Naive thymus-derived CD4-positive, alpha-beta T cell (primary cell): ENCODE results near the gene PSMC5. TPM values are rescaled to one million over a fixed set of nuclear protein-coding genes. Genes with fewer than 3 reads are reported as not detected.

ENCODE experiments used
- ATAC-seq: fragments of 150-1000 bp; cut with Tn5 transposase; 2 replicates; pipeline ENCODE4 v1.10.0; 2021; ENCODE audit warnings: mild to moderate bottlenecking, moderate library complexity
- CTCF ChIA-PET: fragments of 350-600 bp; sonication (Branson Sonifier 250); formaldehyde crosslinking; loops from one replicate; lab custom pipeline; 2021; ENCODE audit warnings: antibody characterized with exemption; lab: Charles Lee
- POLR2A ChIA-PET: fragments of 350-600 bp; sonication (Branson Sonifier 250); formaldehyde crosslinking; loops from one replicate; lab custom pipeline; 2021; ENCODE audit warnings: antibody characterized with exemption, inconsistent platforms; lab: Charles Lee
- DNase-seq, 9 donors: peaks; one replicate each; pipeline versions ENCODE4 v3.0.0 to v3.0.0-alpha.2; 2020 to 2022; ENCODE audit warnings: mixed read lengths in 1 of 9
- H3K27ac ChIP-seq: one replicate; pipeline ENCODE4 v1.7.0; 2013; ENCODE audit warnings: mild to moderate bottlenecking, low read depth, low read length, moderate library complexity
- H3K27me3 ChIP-seq, 2 donors: one replicate each; pipeline ENCODE4 v1.7.0; 2013; ENCODE audit warnings: low read length in 2 of 2, mild to moderate bottlenecking in 2 of 2, moderate library complexity in 2 of 2; ENCODE audit not compliant: control insufficient read depth in 2 of 2, insufficient read depth in 2 of 2
- H3K36me3 ChIP-seq, 3 experiments: 1 replicate in 2 of 3; 2 replicates in 1 of 3; pipeline ENCODE4 v1.7.0; 2013; ENCODE audit warnings: low read length in 3 of 3, mild to moderate bottlenecking in 3 of 3, moderate library complexity in 1 of 3; ENCODE audit not compliant: insufficient read depth in 3 of 3, control insufficient read depth in 2 of 3
- H3K4me1 ChIP-seq, 2 donors: one replicate each; pipeline ENCODE4 v1.7.0; 2013; ENCODE audit warnings: low read length in 2 of 2, mild to moderate bottlenecking in 2 of 2, moderate library complexity in 1 of 2; ENCODE audit not compliant: control insufficient read depth in 2 of 2, insufficient read depth in 2 of 2
- H3K4me3 ChIP-seq: 2 replicates; pipeline ENCODE4 v1.7.0; 2013; ENCODE audit warnings: mild to moderate bottlenecking, low read length
- H3K9me3 ChIP-seq, 3 experiments: 1 replicate in 2 of 3; 2 replicates in 1 of 3; pipeline ENCODE4 v1.7.0; 2013; ENCODE audit warnings: low read length in 3 of 3; ENCODE audit not compliant: control insufficient read depth in 2 of 3
- H3K27ac Mint-ChIP-seq, 9 donors: one replicate each; pipeline ENCODE4 v1.8.0; 2020 to 2022; ENCODE audit warnings: mixed read lengths in 9 of 9, mild to moderate bottlenecking in 8 of 9, moderate library complexity in 5 of 9, inconsistent platforms in 2 of 9
- H3K27me3 Mint-ChIP-seq, 5 donors: one replicate each; pipeline ENCODE4 v1.8.0; 2021 to 2022; ENCODE audit warnings: mixed read lengths in 5 of 5, mild to moderate bottlenecking in 1 of 5
- H3K36me3 Mint-ChIP-seq, 5 donors: one replicate each; pipeline ENCODE4 v1.8.0; 2020 to 2022; ENCODE audit warnings: mixed read lengths in 5 of 5, mild to moderate bottlenecking in 3 of 5, inconsistent platforms in 1 of 5
- H3K4me1 Mint-ChIP-seq, 7 donors: one replicate each; pipeline ENCODE4 v1.8.0; 2020 to 2022; ENCODE audit warnings: mixed read lengths in 7 of 7, mild to moderate bottlenecking in 3 of 7, inconsistent platforms in 1 of 7
- H3K4me3 Mint-ChIP-seq, 10 donors: one replicate each; pipeline ENCODE4 v1.8.0; 2020 to 2022; ENCODE audit warnings: mild to moderate bottlenecking in 10 of 10, mixed read lengths in 10 of 10, moderate library complexity in 6 of 10, inconsistent platforms in 2 of 10
- H3K9me3 Mint-ChIP-seq, 11 donors: one replicate each; pipeline ENCODE4 v1.8.0; 2020 to 2022; ENCODE audit warnings: mixed read lengths in 11 of 11, mild to moderate bottlenecking in 4 of 11, inconsistent platforms in 1 of 11, moderate library complexity in 1 of 11
- intact Hi-C, 2 donors: fragments of 100-400 bp; cut with micrococcal nuclease; formaldehyde crosslinking; loops; one replicate each; pipeline ENCODE4 v1.15.1; 2023
- polyA plus RNA-seq, 2 donors: library from polyadenylated mRNA; unstranded; fragments of 300-500 nt; fragmentation: Illumina TruSeq; gene quantifications; one replicate each; pipeline ENCODE4 v1.2.3, GENCODE V29; 2021
- total RNA-seq, 6 experiments: library from RNA in 5 of 6; stranded (reverse) in 5 of 6; gene quantifications; 1 replicate in 5 of 6; 2 replicates in 1 of 6; pipeline ENCODE4 v1.2.3 and lab custom pipeline; 2021 to 2026

PSMC5 gene
- total and polyA plus RNA-seq, 7 experiments from 2014 or later, result 68.4 to 162 (median 107) TPM

DNA sequence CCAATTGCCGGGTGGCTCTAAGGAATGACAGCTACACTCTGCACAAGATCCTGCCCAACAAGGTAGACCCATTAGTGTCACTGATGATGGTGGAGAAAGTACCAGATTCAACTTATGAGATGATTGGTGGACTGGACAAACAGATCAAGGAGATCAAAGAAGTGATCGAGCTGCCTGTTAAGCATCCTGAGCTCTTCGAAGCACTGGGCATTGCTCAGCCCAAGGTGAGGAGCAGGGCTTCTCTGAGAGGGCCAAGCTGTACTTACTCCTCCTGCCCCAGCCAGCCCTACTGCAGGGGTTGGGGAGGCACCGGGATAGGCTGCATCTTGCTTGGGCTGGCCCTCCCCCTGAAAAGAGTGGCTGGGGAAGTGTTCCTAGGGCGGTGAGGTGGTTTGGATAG lies 3.0 kb downstream of the PSMC5 start:
- peaks cover 33 to 49% of the 10 kb centered on the region in 2 donors for H3K4me1 ChIP-seq
- H3K27me3 ChIP-seq, result no peaks in the 10 kb centered on the region
- H3K27me3 Mint-ChIP-seq, result no peaks in the 10 kb centered on the region
- H3K4me3 ChIP-seq, result no peak overlapping the region
- DNase-seq, result no peak
- peaks cover 41 to 88% (median 77%) of the 10 kb centered on the region in 7 donors for H3K4me1 Mint-ChIP-seq
- H3K9me3 Mint-ChIP-seq, result no peaks in the 10 kb centered on the region
- H3K36me3 ChIP-seq, result peaks cover 18 to 73% (median 22%) of the 10 kb centered on the region in 3 experiments
- ATAC-seq, result no peak
- H3K27ac Mint-ChIP-seq, result peak overlapping the region in 8 of 9 donors; percentile 56 to 100 (median 81)
- no peak overlapping the region for H3K27ac ChIP-seq
- POLR2A ChIA-PET, result interaction anchor here (1.2 to 11.6 kb wide), 5 partner anchors 13 to 135 kb away, joined by 4 to 204 read pairs (median 13); partner anchors contain the start of genes CCDC47, DDX42 and SMARCD2
- no peaks in the 10 kb centered on the region for H3K9me3 ChIP-seq
- intact Hi-C loops, result no loop called here
- peaks cover 9 to 50% (median 26%) of the 10 kb centered on the region in 5 donors for H3K36me3 Mint-ChIP-seq
- H3K4me3 Mint-ChIP-seq, result peak overlapping the region in 7 of 10 donors; percentile 21 to 98 (median 58)
- CTCF ChIA-PET, result interaction anchor here (1.0 kb wide), 2 partner anchors 9 to 89 kb away, joined by 3 to 4 read pairs; no protein-coding TSS in a partner anchor

DNA sequence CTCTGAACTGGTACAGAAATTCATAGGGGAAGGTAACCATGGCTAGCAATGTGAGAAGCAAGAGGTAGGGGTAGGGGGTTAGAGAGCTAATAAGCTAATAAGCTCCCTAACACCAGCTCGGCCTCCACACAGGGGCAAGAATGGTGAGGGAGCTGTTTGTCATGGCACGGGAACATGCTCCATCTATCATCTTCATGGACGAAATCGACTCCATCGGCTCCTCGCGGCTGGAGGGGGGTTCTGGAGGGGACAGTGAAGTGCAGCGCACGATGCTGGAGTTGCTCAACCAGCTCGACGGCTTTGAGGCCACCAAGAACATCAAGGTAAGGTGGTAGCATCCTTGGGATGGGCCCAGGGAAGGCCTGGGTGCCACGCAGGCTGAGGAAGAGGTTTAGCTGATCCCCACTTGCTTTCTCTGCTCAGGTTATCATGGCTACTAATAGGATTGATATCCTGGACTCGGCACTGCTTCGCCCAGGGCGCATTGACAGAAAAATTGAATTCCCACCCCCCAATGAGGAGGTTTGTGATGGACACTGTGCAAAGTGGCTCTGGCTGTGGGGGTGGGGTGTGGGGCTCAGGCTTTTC lies 3.8 kb downstream of the PSMC5 start:
- ChIA-PET CTCF (interaction anchor here (0.6 to 1.2 kb wide), 4 partner anchors 9 to 198 kb away, joined by 3 to 5 read pairs (median 3); no protein-coding TSS in a partner anchor), POLR2A (interaction anchor here (1.1 to 11.6 kb wide), 4 partner anchors 12 to 133 kb away, joined by 6 to 204 read pairs (median 10); partner anchors contain the start of genes CCDC47, DDX42 and SMARCD2)
- Mint-ChIP-seq H3K4me1 (peaks cover 44 to 87% (median 77%) of the 10 kb centered on the region in 7 donors), H3K36me3 (peaks cover 9 to 47% (median 26%) of the 10 kb centered on the region in 5 donors), H3K27me3 (no peaks in the 10 kb centered on the region), H3K4me3 (peak overlapping the region; percentile 3 to 93 (median 50)), H3K9me3 (no peaks in the 10 kb centered on the region), H3K27ac (peak overlapping the region; percentile 68 to 100 (median 81))
- no peaks in the 10 kb centered on the region for H3K9me3 ChIP-seq
- H3K27ac ChIP-seq, result peak overlapping the region; percentile 38
- H3K27me3 ChIP-seq, result no peaks in the 10 kb centered on the region
- no peak for DNase-seq
- no peak overlapping the region for H3K4me3 ChIP-seq
- peaks cover 26 to 45% of the 10 kb centered on the region in 2 donors for H3K4me1 ChIP-seq
- peaks cover 17 to 75% (median 18%) of the 10 kb centered on the region in 3 experiments for H3K36me3 ChIP-seq
- intact Hi-C loops, result no loop called here
- ATAC-seq, result no peak

DNA sequence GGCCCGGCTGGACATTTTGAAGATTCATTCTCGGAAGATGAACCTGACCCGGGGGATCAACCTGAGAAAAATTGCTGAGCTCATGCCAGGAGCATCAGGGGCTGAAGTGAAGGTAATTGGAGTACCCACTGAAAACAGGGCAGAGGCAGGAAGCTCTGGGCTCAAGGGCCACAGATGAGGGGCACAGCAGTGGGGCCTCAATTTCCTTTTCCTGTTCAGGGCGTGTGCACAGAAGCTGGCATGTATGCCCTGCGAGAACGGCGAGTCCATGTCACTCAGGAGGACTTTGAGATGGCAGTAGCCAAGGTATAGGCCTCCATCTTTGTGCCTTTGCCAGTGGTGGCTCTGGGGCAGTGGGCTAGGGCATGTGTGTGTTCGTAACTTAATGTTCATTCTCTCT lies 4.3 kb downstream of the PSMC5 start:
- Histone ChIP-seq H3K36me3 (peaks cover 17 to 80% (median 18%) of the 10 kb centered on the region in 3 experiments), H3K4me1 (peaks cover 21 to 40% of the 10 kb centered on the region in 2 donors)
- H3K9me3 Mint-ChIP-seq, result no peaks in the 10 kb centered on the region

DNA sequence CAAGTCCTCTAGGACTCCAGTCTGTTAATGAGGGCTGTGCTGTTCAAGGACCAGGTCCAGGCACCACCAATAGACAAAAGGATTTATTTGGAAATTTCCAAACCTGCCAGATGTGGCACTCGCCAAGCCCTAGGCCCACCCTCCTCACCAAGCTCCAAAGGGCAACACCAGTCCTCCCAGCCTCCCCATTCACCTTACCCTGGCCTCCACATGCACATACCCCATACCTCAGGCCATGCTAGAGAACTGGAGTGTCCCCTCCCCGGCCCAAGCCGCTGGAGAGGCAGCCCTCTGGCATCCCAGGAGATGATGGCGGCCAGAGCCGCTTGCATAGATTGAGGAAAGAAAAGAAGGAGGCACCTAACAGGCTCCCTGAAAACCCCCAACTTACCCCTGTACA lies 4.8 kb downstream of the PSMC5 start:
- H3K27me3 Mint-ChIP-seq, result no peaks in the 10 kb centered on the region
- intact Hi-C loops, result loop anchor here in 1 of 2 donors (1.0 kb wide), 1 partner anchor 11 kb away; no protein-coding TSS in a partner anchor
- Histone ChIP-seq H3K9me3 (no peaks in the 10 kb centered on the region), H3K27me3 (no peaks in the 10 kb centered on the region), H3K4me3 (no peak overlapping the region), H3K36me3 (peaks cover 17 to 85% (median 18%) of the 10 kb centered on the region in 3 experiments), H3K4me1 (peaks cover 21 to 40% of the 10 kb centered on the region in 2 donors), H3K27ac (peak overlapping the region; percentile 43)
- H3K4me1 Mint-ChIP-seq, result peaks cover 37 to 82% (median 72%) of the 10 kb centered on the region in 7 donors
- no peak for DNase-seq
- peak overlapping the region; percentile 19 to 100 (median 85) for H3K27ac Mint-ChIP-seq
- ChIA-PET POLR2A (interaction anchor here (0.9 to 11.6 kb wide), 6 partner anchors 11 to 137 kb away, joined by 3 to 204 read pairs (median 5); partner anchors contain the start of genes CCDC47, DDX42 and SMARCD2), CTCF (interaction anchor here (1.2 kb wide), 1 partner anchor 196 kb away, joined by 3 read pairs; no protein-coding TSS in a partner anchor)
- ATAC-seq, result no peak
- H3K9me3 Mint-ChIP-seq, result no peaks in the 10 kb centered on the region
- peaks cover 9 to 51% (median 26%) of the 10 kb centered on the region in 5 donors for H3K36me3 Mint-ChIP-seq
- peak overlapping the region in 8 of 10 donors; percentile 29 to 93 (median 54) for H3K4me3 Mint-ChIP-seq

More for the DNA sequence above, 4.3 kb downstream of the PSMC5 start:
- Mint-ChIP-seq H3K27me3 (no peaks in the 10 kb centered on the region), H3K4me1 (peaks cover 39 to 82% (median 73%) of the 10 kb centered on the region in 7 donors), H3K36me3 (peaks cover 9 to 47% (median 26%) of the 10 kb centered on the region in 5 donors), H3K4me3 (peak overlapping the region in 8 of 10 donors; percentile 15 to 93 (median 55)), H3K27ac (peak overlapping the region; percentile 19 to 100 (median 81))
- Histone ChIP-seq H3K27ac (peak overlapping the region; percentile 38), H3K9me3 (no peaks in the 10 kb centered on the region), H3K27me3 (no peaks in the 10 kb centered on the region), H3K4me3 (no peak overlapping the region)
- ChIA-PET POLR2A (interaction anchor here (1.1 to 11.6 kb wide), 6 partner anchors 12 to 137 kb away, joined by 3 to 204 read pairs (median 6); partner anchors contain the start of genes CCDC47, DDX42 and SMARCD2), CTCF (interaction anchor here (0.6 to 1.2 kb wide), 2 partner anchors 195 to 198 kb away, joined by 3 to 5 read pairs; no protein-coding TSS in a partner anchor)
- intact Hi-C loops, result no loop called here
- no peak for ATAC-seq
- no peak for DNase-seq

DNA sequence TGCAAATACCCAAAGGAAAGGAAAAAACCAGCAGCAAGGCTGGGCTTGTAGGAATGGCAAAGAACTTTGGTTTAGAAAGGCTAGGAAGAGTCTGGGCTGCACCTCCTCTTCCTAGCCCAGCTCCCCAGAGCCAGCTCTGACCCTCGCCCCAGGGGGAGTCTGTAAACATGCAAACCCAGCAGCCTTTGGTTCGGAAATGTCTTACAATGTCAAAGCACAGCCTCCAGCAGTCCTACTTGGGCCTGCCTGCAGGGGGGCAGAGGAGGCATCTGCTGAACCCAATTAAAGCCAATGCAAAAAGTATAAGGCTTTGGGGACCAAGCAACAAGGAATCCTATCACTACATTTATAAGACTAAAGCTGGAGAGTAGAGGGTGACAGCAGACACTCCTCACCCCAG lies 5.2 kb downstream of the PSMC5 start:
- H3K36me3 ChIP-seq, result peaks cover 17 to 87% (median 18%) of the 10 kb centered on the region in 3 experiments
- DNase-seq, result no peak
- no peak for ATAC-seq
- H3K4me1 ChIP-seq, result peaks cover 21 to 40% of the 10 kb centered on the region in 2 donors
- H3K27me3 ChIP-seq, result no peaks in the 10 kb centered on the region
- CTCF ChIA-PET, result no interaction called here
- no peaks in the 10 kb centered on the region for H3K27me3 Mint-ChIP-seq
- peak overlapping the region in 8 of 9 donors; percentile 19 to 100 (median 86) for H3K27ac Mint-ChIP-seq
- POLR2A ChIA-PET, result interaction anchor here (0.6 to 11.6 kb wide), 7 partner anchors 11 to 1319 kb away, joined by 3 to 204 read pairs (median 3); partner anchors contain the start of genes CCDC47, DDX42 and SMARCD2
- intact Hi-C loops, result loop anchor here in 1 of 2 donors (1.0 kb wide), 1 partner anchor 11 kb away; no protein-coding TSS in a partner anchor
- H3K4me3 Mint-ChIP-seq, result peak overlapping the region in 5 of 10 donors; percentile 4 to 93 (median 52)
- H3K9me3 ChIP-seq, result no peaks in the 10 kb centered on the region
- H3K4me1 Mint-ChIP-seq, result peaks cover 37 to 80% (median 70%) of the 10 kb centered on the region in 7 donors
- no peaks in the 10 kb centered on the region for H3K9me3 Mint-ChIP-seq
- no peak overlapping the region for H3K4me3 ChIP-seq
- H3K27ac ChIP-seq, result peak overlapping the region; percentile 43
- peaks cover 9 to 54% (median 26%) of the 10 kb centered on the region in 5 donors for H3K36me3 Mint-ChIP-seq
